NCI-H1048 (cell line): Measurements from ENCODE around the gene WEE1.
"Not testable (repeated sequence)": the region's sequence is repeated elsewhere in the genome, so short reads cannot be mapped to it uniquely, and the experiment has no call there.

Experiments used
- DNase-seq: peaks from one replicate; lab custom pipeline; 2025; lab: John Stamatoyannopoulos, UW

WEE1 gene

DNA sequence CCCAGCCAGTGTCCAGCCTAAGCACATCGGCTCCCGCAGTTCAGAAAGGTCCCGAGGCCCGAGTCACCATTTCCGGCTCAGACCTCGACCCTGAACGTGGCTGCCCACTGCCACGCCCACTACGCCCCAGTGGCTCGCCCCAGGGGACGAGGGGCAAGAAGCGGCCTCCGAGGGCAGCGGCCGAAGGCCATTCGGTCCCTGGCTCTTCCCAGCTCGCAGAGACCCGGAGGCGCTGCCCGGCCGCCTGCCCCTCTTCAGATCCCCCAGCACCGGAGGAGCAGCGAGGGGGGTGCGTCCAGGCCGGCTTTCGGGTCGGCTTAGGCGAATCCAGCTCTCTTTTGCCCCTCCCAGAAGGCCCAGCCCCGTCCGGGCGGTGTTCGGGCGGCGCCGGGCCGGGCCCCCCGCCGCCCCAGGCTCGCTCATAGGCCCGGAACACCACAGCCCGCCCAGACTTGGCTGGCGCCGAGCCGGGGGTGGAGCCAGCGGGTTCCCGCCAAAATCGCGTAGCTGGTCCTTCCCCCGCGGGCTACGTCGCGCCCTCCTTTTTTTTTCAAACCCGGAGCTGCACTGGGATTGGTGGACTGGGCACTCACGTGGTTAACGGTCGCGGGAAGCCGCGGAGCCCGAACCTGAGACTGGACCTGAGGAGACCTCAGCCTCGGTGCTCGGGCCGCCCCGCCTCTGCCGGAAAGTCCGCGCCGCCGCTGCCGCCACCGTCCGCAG, at the start of gene WEE1:
Gene WEE1, plus strand, starts transcription at position 619 of the 723 bp plus-strand sequence. CDS start 264 bp downstream, outside the sequence.
- DNase-seq = peak; percentile 92

DNA sequence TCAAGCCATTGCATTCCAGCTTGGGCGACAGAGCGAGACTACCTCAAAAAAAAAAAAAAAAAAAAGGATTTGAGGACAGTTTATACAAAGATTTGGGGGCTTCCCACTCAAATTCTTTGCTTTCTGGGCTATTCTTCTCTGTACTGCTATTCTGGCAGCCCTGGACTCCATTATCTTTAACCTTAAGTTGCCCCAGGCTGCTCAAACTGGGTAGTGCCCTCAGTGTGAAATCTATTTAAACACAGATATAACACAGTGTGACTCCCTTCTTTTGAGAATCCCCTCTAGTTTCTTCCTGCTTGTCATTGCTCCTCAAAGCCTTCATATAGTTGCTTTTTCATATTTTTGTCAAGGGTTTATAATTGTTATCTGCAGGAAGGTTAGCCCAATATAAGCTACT, 49.5 kb upstream of the WEE1 start:
- DNase-seq = no peak

- DNase-seq = no peak
Measured at GRCh38 chr11:9525116-9525515, 48.4 kb upstream of the WEE1 start.

GRCh38 chr11:9527481-9528135, 45.9 kb upstream of the WEE1 start:
- no peak for DNase-seq

- no peak for DNase-seq
Measured at GRCh38 chr11:9528136-9528501, 45.4 kb upstream of the WEE1 start.

DNA sequence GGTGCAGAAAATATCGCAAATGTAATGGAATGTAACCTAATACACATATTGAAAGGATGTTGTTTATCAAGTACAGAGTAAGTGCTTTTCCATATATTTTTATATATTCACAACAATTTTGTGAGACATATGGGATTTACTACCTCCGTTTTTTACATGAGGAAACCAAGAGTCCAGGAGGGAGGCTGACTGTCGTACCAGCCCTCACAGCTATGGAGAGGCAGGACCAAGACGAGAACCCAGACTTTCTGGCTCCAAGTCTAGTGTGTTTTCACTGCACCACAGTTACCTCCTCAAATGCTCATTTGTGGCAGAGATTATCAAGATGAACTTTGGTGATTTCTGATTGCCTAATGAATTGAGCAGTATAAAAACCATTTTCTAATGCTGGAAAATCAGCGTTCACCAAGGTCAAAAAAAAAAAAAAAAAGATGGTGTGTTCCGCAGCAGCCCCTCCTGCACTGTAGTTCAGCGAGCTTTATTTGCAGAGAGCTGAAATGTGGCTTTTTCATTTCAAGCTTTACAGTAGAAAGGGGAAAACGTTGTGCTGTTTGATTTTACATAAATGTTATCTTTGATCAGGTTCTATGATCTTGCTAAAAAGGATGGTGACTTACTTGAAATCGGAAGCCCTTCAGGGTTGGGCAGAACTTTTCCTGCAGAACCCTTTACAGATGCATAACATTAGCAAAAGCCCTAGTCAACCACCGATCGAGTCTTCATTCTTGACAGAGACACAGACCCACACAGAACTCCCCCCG, 44.7 kb upstream of the WEE1 start:
- DNase-seq = no peak

DNA sequence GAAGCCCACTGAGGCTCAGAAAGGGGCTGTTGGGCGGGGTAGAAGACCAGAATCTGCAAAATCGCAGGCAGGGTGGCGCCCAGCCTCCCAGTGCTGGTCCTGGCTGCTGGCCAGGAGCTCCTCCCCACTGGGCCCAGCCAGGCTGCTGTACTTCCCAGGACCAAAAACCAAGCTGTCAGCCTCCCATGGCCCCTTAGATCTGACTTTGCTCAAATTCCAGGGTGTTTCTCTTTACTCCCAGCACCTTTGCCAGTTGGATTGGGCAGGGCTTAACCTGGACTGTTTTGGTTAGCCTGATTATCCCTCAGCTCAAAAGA, 44.2 kb upstream of the WEE1 start:
- no peak for DNase-seq

DNA sequence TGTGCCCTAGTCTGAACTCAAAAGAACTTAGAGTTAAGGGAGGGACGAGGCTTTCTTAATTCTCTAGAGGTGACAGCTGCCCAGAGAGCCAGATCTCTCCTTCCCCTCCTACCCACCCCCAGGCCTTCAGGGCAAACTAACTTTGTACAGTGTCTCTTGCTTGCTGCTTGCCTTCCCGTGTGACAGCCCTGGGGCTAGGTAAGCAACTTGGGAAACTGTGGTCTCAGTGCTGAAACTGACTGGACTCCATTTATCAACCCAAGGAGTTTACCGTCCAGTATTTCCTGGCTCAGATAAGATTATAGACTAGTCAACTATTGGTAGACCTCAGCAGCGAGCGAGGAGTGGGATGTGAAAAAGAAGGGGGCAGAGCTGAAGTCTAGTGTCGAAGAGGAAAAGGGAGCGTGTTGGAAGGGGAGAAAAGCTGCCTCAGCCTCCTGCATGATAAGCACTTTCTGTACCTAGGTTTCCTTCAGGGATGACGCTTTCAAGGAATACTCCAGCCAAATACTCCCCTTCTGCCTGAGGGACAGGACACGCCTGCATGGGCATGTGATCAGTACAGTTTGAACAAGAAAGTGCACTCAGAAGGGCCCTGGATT, 43.3 kb upstream of the WEE1 start:
- DNase-seq = no peak

DNA sequence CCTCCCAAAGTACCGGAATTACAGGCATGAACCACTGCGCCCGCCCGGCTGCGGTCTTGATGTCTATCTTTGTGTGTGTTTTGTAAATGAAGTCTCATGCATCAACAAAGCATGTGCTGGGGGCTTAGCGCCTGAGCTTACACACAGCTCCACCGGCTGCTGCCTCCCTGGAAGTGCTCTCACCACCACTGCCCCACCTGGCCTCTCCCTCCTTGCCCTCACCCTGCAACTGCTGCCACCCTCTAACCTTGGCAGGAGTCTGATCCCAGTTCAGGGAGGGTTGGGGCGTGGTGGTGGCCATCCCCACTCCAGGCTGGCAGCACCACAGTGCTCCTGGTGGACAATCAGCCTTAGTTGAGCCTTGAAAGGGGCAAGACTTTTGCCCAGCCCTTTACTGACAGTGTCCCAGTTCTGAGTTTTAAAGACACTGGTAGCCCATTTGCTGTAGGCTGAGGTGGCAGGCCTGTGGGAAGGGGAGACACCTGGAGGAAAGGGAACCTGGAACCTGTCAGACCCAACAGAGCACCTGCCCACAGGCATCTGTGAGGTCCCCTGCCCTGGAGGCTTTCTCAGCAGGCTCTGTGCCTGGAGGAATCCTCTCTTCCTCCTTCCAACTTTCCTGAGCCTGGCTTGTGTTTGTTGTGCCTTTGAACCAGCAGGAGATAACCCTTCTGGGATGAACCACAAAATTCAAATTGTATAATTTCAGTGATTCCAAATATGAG, 42.4 kb upstream of the WEE1 start:
- no peak for DNase-seq

DNA sequence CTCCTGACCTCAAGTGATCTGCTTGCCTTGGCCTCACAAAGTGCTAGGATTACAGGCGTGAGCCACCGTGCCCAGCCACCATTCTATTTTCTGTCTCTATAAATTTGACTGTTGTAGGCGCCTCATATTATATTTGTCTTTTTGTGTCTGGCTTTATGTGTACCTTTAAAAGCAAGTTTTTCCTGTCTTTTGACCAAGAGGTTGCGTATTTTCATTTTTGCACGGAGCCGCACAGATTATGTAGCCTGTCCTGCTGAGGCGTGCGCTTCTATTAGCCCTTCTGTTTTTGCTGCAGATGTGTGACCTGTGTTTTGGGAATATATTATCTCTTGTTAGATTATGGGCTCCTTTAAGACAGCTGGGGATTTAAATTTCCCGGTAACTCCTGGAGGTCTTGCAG, 40.4 kb upstream of the WEE1 start:
- DNase-seq = no peak

DNA sequence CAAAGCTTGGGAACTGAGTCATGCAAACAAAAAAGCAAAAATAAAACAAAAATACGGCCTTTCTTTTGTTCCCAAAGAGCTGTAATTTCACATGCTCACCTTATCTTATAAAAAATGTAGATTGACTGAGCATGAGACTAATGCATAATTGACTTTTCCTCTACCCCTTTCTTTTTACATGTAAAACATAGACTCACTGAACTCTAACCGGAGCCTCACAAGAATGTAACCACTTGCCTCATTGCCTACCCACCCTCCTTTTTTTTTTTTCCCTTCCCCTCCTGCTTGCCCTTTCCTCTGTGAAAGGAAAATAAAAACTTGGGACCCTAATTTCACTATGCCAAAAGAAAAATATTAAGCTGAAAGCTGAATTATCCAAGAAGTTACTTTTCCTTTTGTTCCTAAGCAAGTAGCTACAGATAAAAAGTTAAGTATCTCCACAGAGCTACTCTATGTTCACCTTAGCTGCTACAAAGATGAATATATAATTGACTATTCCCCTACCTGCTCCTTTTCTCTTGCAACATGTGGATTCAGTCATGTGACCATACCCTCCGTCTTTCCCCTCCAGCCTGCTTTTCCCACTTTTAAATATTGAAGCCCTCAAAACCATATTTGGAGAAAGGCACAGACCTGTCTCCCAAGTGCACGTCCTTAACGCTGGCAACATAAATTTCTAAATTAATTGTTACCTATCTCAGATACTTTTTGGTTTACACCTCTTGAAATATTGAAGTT, 39.6 kb upstream of the WEE1 start:
- DNase-seq = no peak

DNA sequence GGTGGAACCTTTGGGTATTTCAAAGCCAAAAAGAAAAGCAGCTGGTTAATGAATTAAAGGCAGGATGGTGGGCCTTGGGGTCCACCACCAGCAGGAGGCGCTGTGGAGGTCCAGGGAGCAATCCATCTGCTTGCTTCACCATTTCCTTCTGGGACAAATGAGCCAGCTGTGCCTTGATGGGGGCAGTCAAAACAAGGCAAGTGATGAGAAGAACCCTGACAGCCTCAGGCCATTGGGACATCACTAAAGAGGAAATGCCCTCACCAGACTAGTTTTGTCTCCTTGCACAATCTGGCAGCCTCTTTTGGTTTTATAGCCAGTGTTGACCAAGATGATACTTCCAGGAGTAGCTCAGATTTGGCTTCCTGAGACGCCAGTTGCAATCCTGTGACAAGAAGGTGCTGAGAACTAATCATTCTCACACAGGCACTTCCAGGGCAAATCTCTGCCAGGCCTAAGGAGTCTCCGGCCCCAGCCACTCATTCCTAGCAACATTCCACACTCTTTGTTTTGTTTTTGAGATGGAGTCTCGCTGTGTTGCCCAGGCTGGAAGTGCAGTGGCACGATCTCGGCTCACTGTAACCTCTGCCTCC, 38.2 kb upstream of the WEE1 start:
- peak; percentile 1 for DNase-seq

DNA sequence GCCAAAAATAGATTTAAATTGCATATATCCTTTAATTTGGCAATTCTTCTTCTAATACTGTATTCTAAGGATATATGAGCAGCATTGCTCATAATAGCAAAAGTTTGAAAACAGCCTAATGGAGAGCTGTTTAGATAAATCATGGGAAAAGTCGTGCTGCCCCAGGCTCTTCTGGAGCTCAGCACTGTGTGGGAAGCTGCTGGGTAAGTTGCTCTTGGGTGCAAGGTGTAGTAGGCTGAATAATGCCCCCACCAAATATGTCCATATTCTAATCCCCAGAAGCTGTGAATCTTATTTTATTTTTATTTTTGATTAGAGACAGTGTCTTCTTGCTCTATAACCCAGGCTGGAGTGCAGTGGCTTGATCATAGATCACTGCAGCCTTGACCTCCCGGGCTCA, 34.9 kb upstream of the WEE1 start:
- DNase-seq = no peak

- not testable (repeated sequence) for DNase-seq
Measured at GRCh38 chr11:9549216-9549615, 24.3 kb upstream of the WEE1 start.

GRCh38 chr11:9550191-9550628, 23.3 kb upstream of the WEE1 start:
- no peak for DNase-seq

- DNase-seq = no peak
Measured at GRCh38 chr11:9561279-9561982, 12.0 kb upstream of the WEE1 start.

GRCh38 chr11:9562716-9563115, 10.8 kb upstream of the WEE1 start:
- no peak for DNase-seq

GRCh38 chr11:9563196-9563730, 10.2 kb upstream of the WEE1 start:
- no peak for DNase-seq

DNA sequence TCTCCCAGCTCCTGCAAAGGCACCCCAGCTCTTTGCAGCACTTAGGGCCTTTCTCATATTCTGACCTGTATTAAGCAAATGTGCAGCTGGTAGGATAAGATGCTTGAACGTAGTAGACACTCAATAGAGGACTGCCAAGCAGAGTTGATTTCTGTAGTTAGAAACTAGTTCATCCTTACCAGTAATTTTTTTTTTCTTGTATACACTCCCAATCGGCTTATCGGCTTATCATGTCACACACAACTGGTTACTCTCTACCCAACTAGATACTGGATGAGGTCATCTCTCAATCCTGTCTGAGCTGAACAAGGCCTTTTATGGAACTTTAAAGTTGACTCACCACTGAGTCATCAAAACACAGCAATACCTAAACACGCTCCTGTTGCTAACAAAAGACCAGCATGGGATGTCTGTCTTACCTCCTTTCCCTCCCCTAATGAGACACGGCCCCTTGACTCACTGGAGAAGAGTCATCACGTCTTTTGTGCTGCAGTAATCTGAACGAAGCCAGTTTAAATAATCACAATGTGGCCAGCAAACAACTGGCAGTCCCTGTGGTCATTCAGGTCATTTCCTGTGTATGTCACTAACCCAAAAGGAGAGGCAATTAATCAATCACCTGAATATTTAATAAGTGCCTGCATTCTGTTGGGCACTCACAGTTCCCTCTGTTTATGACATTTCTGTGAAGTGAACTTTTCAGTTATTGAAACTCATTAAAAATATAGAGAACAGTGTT, 7.5 kb upstream of the WEE1 start:
- no peak for DNase-seq
